Right ventricle myocardium inferior (tissue), 1 donor: ENCODE results near the gene PLXNA3. TPM values are rescaled to one million over a fixed set of nuclear protein-coding genes. Genes with fewer than 3 reads are reported as not detected.

Source experiments
- ATAC-seq: fragments of 200-7000 bp; cut with Tn5 transposase; one replicate; pipeline ENCODE4 v1.9.1; 2020; ENCODE audit warnings: mild to moderate bottlenecking, moderate library complexity
- DNase-seq: peaks from one replicate; pipeline ENCODE4 v3.0.0; 2021; ENCODE audit errors: missing footprints
- intact Hi-C: fragments of 100-400 bp; cut with DNase I; formaldehyde crosslinking; loops from one replicate; pipeline ENCODE4 v1.11.0; 2022
- long read RNA-seq: library from polyadenylated mRNA; unstranded; transcript quantifications from one replicate; pipeline ENCODE4 v2.0.0, GENCODE V29; 2021
- total RNA-seq: library from RNA; stranded (reverse); fragmentation: NEBNext Ultra II Directional; extraction: Animal tissue kit (Norgen Biotek cat#: 25700); gene quantifications from one replicate; pipeline ENCODE4 v1.2.1, GENCODE V29; 2021
- donor health status: DM: no; HTN: yes; CAD: no; lungs with severe emphysema.

PLXNA3 gene
- 23.2 TPM for total RNA-seq
- long read RNA-seq, partial matches to known transcripts, result 4 of 9 reads
- long read RNA-seq, other reads (novel, unspliced or antisense), result 5 of 9 reads

GRCh38 chrX:154458116-154458953, at the start of gene PLXNA3:
TSS of gene PLXNA3 (plus strand) at chrX:154458281. CDS start at chrX:154460184, 1,903 bp downstream.
- ATAC-seq (peak; percentile 70), DNase-seq (peak; percentile 70)
- intact Hi-C loops, result loop anchor here (2.0 kb wide), 1 partner anchor 20 kb away; the partner anchor contains the start of gene LAGE3

- intact Hi-C loops, result loop anchor here (1.0 kb wide), 1 partner anchor 9 kb away; no protein-coding TSS in a partner anchor
- ATAC-seq, result no peak
- no peak for DNase-seq
These were observed 49.3 kb upstream of the PLXNA3 start for GRCh38 chrX:154408659-154409221.

GRCh38 chrX:154409222-154409871, 48.7 kb upstream of the PLXNA3 start, which contains the start of gene DNASE1L1:
TSS of gene DNASE1L1 (minus strand) at chrX:154409254. CDS start at chrX:154405568, 3,686 bp downstream.
- ATAC-seq (peak; percentile 62), DNase-seq (peak; percentile 93)
- intact Hi-C loops, result loop anchor here (1.0 kb wide), 1 partner anchor 10 kb away; no protein-coding TSS in a partner anchor

GRCh38 chrX:154411981-154412340, 46.1 kb upstream of the PLXNA3 start:
- intact Hi-C loops, result loop anchor here (2.0 kb wide), 1 partner anchor 19 kb away; no protein-coding TSS in a partner anchor

GRCh38 chrX:154412468-154412867, 45.6 kb upstream of the PLXNA3 start:
- intact Hi-C loops, result loop anchor here (2.0 kb wide), 1 partner anchor 18 kb away; no protein-coding TSS in a partner anchor
- peak; percentile 18 for ATAC-seq
- no peak for DNase-seq

More at GRCh38 chrX:154411981-154412340, 46.1 kb upstream of the PLXNA3 start:
- no peak for DNase-seq
- peak; percentile 71 for ATAC-seq

- intact Hi-C loops, result loop anchor here (2.0 kb wide), 1 partner anchor 18 kb away; no protein-coding TSS in a partner anchor
- ATAC-seq (no peak), DNase-seq (no peak)
These were observed 44.9 kb upstream of the PLXNA3 start for GRCh38 chrX:154413142-154413541.

GRCh38 chrX:154417157-154417556, 40.9 kb upstream of the PLXNA3 start:
- DNase-seq (no peak), ATAC-seq (no peak)
- intact Hi-C loops, result no loop called here

- ATAC-seq, result no peak
These were observed 38.9 kb upstream of the PLXNA3 start for GRCh38 chrX:154419189-154419588.

GRCh38 chrX:154419688-154420401, 38.2 kb upstream of the PLXNA3 start:
- ATAC-seq, result peak; percentile 94
- intact Hi-C loops, result no loop called here
- DNase-seq, result no peak

More at GRCh38 chrX:154419189-154419588, 38.9 kb upstream of the PLXNA3 start:
- no peak for DNase-seq
- intact Hi-C loops, result no loop called here

- peak; percentile 35 for ATAC-seq
- intact Hi-C loops, result no loop called here
- no peak for DNase-seq
These were observed 37.7 kb upstream of the PLXNA3 start for GRCh38 chrX:154420402-154420756.

- intact Hi-C loops, result no loop called here
- no peak for ATAC-seq
These were observed 30.9 kb upstream of the PLXNA3 start for GRCh38 chrX:154426916-154427770.

GRCh38 chrX:154428176-154429171, 29.6 kb upstream of the PLXNA3 start, which contains the start of gene ATP6AP1:
TSS of gene ATP6AP1 (plus strand) at chrX:154428677. CDS start at chrX:154428693, 16 bp downstream.
- ATAC-seq, result peak; percentile 99
- intact Hi-C loops, result no loop called here
- DNase-seq, result peak; percentile 97

More at GRCh38 chrX:154426916-154427770, 30.9 kb upstream of the PLXNA3 start:
- DNase-seq, result no peak

GRCh38 chrX:154429711-154430110, 28.4 kb upstream of the PLXNA3 start:
- intact Hi-C loops, result loop anchor here (2.0 kb wide), 1 partner anchor 17 kb away; no protein-coding TSS in a partner anchor
- no peak for ATAC-seq
- no peak for DNase-seq

- DNase-seq (no peak), ATAC-seq (no peak)
- intact Hi-C loops, result loop anchor here (2.0 kb wide), 1 partner anchor 18 kb away; no protein-coding TSS in a partner anchor
These were observed 27.6 kb upstream of the PLXNA3 start for GRCh38 chrX:154430479-154430878.

GRCh38 chrX:154430916-154431315, 27.2 kb upstream of the PLXNA3 start:
- intact Hi-C loops, result loop anchor here (2.0 kb wide), 1 partner anchor 18 kb away; no protein-coding TSS in a partner anchor
- ATAC-seq (no peak), DNase-seq (no peak)

- ATAC-seq, result no peak
- intact Hi-C loops, result loop anchor here (2.0 kb wide), 1 partner anchor 19 kb away; no protein-coding TSS in a partner anchor
- no peak for DNase-seq
These were observed 26.7 kb upstream of the PLXNA3 start for GRCh38 chrX:154431341-154431740.
